22Rv1 (cell line): ENCODE measurements around the gene LMTK2.

Experiments used
- ZFX ChIP-seq: fragments of 450-650 bp; IDR thresholded peaks from 2 replicates; pipeline ENCODE4 v1.6.1; 2017; ENCODE audit warnings: antibody characterized with exemption, borderline replicate concordance
- TF ChIP-seq, protein P1 (sequence below): fragments of 450-650 bp; IDR thresholded peaks from 2 replicates; pipeline ENCODE4 v1.5.1; 2017; ENCODE audit warnings: mild to moderate bottlenecking

DNA sequence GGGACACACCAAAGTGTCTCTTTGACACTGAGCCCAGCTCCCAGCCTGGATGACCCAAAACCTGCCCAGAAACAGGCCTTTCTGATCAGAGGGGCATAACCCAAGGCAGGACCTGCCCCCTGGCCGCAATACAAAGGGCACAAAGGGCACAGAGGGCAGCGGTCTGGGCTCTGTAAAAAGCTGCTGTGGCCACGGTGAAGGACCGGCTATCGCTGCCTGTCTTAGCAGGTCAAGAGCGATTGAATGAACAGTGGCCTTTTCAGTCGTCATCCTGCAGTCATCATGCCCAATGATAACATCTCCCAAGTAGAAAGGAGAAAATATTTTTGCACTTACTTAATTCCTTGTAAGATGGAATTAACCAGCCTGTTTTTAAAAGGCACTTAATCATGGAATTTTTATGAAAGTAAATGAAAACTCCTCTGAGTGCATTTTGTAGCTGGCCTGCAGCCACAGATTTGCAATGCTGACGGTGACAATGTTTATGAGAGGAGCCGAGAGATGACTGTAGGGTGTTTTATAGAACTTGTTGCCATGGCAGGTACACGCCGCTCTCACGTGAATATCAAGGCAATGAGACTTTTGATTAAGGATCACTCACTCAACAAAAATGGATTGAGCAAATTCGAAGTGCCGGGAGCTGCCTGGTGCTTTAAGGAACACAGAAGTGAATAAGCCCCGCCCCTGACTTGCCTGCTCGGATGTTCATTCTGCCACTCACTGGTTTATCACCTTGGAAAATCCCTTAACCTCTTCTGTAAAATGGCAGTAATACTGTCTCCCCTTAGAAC is 57.2 kb downstream of the LMTK2 start:
- TF ChIP-seq, protein P1, sequence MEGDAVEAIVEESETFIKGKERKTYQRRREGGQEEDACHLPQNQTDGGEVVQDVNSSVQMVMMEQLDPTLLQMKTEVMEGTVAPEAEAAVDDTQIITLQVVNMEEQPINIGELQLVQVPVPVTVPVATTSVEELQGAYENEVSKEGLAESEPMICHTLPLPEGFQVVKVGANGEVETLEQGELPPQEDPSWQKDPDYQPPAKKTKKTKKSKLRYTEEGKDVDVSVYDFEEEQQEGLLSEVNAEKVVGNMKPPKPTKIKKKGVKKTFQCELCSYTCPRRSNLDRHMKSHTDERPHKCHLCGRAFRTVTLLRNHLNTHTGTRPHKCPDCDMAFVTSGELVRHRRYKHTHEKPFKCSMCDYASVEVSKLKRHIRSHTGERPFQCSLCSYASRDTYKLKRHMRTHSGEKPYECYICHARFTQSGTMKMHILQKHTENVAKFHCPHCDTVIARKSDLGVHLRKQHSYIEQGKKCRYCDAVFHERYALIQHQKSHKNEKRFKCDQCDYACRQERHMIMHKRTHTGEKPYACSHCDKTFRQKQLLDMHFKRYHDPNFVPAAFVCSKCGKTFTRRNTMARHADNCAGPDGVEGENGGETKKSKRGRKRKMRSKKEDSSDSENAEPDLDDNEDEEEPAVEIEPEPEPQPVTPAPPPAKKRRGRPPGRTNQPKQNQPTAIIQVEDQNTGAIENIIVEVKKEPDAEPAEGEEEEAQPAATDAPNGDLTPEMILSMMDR: no peak
- TF ChIP-seq ZFX: no peak
